IPS-NIHi7 (cell line): ENCODE measurements around the gene RASAL1.
"Not testable (repeated sequence)": the region's sequence is repeated elsewhere in the genome, so short reads cannot be mapped to it uniquely, and the experiment has no call there.

Source experiments
- DNase-seq: peaks from one replicate; pipeline ENCODE4 v3.0.0; 2012; ENCODE audit warnings: mixed read lengths; ENCODE audit errors: extremely low spot score

RASAL1 gene

DNA sequence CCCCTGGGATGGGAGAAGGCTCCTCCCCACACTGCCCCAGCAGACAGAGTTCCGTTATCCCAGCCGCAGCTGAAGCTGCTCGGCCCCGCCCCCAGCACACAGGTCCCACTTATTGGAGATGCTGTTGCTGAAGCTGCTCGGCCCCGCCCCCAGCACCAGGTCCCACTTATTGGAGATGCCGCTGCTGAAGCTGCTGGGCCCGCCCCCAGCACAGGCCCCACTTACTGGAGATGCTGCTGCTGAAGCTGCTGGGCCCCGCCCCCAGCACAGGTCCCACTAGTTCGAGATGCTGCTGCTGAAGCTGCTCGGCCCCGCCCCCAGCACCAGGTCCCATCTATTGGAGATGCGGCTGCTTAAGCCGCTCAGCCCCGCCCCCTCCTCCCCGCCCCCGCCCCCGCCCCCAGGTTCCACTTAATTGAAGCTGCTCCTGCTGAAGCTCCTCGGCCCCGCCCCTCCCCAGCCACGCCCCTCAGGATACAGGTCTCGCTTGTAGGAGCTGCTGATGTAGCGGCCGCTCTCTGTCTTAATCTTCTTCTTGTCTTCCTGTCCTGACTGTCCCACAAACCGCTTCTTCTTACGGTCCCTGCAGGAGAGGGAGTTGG is 26.0 kb upstream of the RASAL1 start:
- peak; percentile 94 for DNase-seq

DNA sequence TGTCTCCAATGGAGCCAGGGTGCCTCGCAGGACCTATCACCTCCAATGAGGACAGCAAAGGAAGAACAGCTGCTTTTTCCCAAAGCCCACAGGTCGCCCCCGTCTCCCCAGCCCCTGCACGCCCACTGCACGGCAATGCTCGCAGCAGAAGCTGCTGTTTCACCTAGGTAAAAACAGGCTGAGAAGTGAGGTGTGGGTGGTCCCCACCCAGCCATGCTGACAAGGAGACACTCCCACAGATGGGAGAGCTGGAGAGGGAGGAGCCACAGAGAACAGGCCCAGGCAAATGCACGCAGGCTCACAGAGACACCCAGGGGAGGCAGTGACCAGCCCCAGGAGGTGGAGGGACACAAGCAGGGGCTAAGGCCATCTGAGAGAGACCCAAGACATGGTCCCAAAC is 24.4 kb upstream of the RASAL1 start:
- no peak for DNase-seq

DNA sequence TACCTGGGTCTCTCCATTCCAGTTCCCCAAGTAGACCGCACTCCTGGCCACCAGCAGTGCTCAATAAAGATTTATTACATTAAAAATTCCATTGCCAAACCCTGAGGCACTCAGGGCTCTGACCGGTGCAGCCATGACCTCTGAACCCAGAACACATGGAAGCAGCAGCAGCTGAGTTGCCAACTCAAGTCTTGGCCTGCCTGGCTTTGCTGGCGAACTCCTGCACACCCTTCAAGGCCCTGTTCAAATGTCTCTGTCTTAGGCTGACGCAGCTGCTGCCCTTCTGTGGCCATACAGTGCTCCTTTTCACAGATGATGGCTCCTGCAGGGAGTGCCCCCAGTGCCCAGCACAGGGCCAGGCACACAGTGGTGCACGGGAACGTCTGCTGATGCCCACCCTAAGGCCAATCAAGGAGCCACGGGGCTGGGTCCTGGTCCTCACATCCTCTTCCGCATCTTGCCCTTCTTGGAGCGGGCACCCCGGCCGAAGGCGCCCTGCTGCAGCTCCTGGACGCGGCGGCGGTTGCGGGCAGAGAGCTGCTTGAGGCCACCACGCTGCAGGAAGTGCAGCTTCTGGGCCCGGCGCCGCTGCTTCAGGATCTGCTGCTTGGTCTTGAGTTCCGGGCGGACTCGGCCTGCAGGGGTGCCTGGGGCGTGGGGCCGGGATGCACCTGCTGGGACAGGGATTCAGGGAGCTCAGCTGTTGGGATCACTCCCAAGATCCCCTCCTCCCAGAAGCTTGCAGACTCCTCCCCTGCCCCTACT is 23.1 kb upstream of the RASAL1 start:
- no peak for DNase-seq

DNA sequence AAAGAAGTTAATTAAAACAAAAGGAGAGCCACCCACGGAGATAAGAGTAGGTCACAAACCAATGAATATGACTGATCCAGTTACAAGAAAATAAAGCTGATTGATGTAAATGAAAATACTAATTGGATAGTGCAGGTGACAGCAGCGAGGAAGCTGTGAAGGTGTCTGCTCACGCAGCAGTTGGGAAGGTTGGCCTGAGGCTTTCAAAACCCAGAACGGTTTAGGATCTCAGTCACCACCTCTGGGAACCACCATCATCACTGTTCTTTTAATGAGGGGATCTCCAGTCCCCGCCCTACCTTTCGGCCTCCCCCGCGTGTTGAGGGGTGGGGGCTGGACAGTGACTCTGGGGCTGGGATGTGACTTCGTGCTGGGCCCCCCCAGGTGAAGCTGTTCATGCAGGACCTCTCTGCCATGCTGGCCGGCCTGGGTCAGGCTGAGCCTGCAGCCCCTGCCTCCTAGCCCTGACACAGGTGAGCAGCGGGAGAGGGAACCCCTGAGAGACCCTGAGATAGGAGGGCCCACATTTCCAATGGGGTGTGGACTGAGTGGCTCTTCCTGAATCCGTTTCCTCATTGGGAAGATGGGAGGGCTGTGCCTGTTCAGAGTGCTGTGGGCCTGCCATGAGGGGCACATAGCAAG is 21.8 kb upstream of the RASAL1 start:
- DNase-seq: no peak

DNA sequence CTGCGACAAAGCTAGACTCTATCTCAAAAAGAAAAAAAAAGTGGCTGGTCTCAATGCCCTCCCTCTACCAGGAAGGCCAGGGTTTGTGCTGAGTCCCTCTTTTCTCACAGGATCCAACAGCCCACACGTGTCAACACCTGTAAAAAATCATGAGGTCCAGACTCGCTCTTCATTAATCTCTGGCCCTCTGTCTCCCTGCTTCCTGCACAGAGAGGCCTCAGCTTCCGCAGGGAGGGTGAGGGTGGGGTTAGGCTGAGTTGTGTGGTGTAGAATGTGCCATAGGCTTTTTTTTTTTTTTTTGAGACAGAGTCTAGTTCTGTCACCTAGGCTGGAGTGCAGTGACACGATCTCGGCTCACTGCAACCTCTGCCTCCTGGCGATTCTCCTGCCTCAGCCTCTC is 20.1 kb upstream of the RASAL1 start:
- DNase-seq: no peak

DNA sequence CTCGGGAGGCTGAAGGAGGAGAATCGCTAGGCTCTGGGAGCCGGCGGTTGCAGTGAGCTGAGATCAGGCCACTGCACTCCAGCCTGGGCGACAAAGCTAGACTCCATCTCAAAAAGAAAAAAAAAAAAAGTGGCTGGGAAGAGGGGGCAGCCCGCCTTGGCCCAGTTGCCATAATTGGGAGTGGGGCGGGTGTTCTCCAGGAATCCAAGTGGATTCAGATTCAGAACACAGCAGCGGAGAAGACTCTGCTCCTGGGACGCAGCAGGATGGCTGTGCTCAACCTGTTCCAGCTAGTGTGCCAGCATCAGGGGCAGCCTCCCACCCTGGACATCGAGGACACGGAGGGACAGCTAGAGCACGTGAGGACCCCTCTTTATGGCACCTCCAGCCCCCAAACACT is 19.5 kb upstream of the RASAL1 start:
- no peak for DNase-seq

DNA sequence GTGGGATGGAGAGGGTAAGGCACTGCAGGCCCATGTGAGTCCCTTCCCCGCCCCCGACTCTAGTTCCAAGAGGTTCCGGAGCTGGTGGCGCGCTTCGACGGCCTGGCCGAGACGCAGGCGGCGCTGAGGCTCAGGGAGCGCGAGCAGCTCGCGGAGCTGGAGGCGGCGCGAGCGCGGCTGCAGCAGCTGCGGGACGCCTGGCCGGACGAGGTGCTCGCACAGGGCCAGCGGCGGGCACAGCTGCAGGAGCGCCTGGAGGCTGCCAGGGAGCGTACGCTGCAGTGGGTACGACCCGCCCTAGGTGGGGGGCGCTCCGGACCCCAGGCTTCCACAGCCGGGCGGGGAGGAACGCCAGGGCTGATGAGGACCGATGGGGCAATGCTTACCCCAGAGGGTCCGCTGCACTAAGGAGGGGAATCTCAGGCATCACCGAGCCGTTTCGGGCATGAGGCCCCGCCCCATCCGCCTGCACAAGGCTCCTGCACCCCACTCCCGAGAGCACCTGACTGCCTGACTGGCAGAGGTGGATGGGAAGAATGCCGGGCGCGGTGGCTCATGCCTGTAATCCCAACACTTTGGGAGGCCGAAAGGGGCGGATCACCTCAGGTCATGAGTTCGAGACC is 18.9 kb upstream of the RASAL1 start:
- DNase-seq: peak; percentile 67

DNA sequence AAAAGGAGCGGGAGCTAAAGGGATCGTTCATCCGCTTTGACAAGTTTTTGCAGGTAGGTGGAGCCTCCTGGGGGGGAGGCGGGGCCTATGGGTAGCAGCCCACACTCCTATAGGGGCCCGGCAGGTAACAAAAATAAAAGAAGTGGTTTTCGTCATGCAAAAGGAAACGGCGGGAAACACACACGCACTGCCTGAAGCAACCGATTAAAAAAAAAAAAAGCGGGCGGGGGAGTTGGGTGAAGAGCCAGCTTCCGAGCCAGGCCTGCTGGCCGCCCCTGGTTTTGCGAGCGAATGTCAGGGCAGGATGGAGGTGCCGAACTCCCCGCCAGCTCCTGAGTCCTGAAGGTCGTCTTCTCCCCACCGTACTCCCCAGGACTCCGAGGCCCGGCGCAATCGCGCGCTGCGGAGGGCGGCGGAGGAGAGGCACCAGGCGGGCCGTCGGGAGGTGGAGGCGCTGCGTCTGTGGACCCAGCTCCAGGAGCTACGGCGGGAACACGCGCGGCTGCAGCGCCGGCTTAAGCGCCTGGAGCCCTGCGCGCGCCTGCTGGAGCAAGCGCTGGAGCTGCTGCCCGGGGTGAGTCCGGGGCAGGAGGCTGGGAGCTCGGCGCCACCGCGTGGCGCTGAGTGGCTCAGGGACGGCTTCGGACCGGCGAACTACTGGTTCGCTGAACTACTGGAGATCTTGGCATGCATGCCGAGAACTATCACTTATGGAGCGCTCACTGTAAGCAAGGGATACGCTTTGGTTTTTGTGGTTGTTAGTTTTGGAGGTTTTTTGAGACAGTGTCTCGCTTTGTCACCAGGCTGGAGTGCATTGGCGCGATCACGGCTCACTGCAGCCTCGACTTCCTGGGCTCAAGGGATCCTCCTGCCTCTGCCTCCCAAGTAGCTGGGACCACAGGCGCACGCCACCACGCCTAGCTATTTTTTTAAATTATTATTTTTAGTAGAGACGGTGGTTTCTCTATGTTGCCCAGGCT is 17.6 kb upstream of the RASAL1 start:
- peak; percentile 83 for DNase-seq

DNA sequence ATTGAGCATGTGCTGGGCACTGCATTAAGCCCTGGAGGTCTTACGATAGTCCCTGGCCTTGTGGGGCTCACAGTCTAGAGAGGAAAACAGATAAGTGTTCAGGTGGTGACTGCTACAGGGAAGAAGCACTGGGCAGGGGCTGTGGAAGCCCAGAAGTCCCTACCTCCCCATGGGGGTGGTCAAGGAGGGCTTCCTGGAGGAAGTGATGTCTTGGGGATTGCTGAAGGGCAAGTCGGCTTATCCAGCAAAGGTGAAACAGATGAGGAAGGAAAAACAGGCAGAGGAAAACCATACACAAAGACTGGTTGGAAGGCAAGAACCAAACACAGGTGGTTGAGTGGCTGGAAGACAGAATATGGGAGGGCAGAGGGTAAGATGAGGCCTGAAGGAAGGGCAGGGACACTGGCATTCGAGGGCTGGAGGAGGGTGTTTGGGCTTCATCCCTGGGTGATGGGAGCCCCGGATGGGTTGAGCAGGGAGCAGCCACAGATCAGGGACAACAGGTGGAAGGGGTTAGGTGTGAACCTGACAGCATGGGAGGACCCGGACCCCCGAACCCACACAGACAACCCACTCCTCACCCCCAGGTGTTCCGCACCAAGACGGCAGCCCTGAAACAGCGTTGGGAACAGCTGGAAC is 16.8 kb upstream of the RASAL1 start:
- no peak for DNase-seq

DNA sequence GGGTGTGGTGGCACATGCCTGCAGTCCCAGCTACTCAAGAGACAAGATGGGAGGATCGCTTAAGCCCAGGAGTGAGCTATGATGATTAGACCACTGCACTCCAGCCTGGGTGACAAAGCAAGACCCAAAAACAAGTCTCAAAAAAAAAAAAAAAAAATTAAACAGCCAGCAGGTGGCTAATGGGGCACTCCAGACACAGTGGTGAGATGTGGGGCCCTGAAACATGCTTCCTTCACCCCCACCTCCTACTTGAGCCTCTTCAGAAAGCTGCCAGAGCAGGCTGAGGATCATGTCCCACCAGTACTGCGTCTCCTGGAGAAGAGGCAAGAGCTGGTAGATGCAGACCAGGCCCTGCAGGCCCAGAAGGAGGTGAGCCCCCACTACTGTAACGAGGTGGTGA is 16.1 kb upstream of the RASAL1 start:
- no peak for DNase-seq

DNA sequence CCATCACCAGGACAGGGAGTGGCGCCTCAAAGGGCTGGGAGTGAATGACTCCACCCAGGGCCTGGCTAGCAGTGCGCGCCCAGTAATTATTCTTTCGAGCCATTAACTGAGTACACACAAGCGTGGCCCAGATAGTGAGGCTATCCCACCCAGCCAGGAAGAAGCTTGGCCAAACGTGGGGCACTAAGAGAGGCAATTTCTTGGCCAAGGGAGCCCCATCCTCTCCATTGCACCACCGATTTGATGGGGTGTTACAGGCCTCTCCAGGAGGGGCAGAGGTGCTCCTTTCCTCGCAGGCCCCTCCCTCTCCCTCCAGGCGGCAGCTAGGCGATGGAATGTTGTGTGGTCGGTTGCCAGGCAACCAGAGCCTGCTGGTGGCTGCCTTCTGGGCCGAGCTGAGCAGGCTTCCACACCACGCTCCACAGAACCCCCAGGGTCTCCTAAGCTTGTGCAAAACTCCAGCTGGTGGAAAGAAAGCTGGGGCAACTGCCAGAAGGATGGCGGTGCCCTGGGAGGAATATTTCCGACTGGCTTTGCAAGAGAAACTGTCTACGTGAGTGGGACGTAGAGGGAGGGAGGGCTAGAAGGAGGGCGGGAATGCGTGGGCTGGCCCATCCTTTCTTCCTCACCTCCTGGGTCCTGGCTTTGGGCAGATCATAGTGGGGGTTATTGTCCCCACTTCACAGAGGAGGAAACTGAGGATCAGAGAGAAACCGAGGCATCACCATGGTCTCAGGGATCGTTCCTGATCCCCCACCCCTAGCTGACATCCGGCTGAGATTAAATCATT is 14.0 kb upstream of the RASAL1 start, which contains the start of gene CFAP73:
TSS of gene CFAP73 (plus strand) at position 364 of the 790 bp plus-strand sequence. CDS start at position 498, 134 bp downstream.
- peak; percentile 95 for DNase-seq

DNA sequence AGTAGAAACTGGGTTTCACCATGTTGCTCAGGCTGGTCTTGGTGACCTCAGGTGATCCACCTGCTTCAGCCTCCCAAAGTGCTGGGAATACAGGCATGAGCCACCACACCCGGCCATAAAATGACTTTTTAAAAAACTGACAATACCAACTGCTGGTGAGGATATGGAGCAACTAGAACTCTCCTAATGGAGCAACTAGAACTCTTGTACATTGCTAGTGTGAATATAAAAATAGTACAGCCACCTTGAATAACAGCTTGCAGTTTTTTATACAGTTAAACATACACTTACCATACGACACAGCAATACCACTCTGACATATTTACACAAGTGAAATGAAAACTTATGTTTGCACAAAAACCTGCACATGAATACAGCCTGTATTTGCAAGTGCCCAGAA is 11.4 kb upstream of the RASAL1 start:
- no peak for DNase-seq

DNA sequence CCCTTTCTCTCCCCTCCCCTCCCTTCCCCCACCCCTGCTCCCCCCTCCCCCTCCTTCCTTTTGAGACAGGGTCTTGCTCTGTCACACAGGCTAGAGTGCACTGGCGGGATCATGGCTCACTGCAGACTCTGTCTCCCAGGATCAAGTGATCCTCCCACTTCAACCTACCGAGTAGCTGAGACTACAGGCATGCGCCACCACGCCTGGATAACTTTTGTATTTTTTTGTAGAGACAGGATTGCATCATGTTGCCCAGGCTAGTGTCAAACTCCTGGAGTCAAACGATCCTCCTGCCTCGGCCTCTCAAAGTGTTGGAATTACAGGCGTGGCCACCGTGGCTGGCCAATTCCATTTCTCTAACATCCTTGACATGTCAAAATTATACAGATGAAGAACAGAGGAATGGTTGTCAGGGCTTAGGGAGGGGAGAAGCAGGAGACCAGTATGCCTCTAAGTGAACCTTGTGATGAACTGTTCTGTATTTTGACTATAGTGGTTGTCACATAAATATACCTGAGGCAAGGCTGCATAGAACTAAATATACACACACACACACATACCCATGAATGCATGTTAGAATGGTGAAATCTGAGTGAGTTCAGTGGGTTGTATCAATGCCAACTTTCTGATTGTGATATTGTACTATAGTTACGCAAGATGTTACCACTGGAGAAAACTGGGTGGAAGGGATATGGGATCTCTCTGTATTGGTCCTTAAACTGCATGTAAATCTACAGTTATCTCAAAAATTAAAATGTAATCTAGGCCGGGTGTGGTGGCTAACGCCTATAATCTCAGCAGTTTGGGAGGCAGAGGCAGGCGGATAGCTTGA is 10.4 kb upstream of the RASAL1 start:
- DNase-seq: no peak

DNA sequence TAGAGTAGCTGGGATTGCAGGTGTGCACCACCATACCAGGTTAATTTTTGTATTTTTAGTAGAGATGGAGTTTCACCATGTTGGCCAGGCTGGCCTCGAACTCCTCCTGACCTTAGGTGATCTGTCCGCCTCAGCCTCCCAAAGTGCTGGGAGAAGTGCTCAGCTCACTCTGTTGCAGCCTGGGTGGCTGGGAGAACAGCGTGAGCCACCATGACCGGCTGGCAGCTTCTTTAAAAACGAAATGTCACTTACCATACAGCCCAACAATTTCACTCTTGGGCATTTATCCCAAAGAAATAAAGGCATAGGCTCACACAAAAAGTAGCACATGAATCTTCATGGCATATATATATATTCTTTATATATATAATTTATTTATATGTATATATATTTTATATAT is 9.2 kb upstream of the RASAL1 start:
- no peak for DNase-seq

DNA sequence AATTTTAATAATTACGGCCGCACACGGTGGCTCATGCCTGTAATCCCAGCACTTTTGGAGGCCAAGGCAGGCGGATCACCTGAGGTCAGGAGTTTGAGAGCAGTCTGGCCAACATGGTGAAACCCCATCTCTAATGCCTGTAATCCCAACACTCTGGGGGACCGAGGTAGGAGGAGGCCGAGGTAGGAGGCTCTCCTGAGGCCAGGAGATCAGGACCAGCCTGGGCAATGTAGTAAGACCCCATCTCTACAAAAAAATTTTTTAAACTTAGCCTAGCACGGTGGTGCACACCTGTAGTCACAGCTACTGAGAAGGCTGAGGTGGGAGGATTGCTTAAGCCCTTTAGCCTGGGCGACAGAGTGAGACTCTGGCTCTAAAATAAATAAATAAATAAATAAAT is 8.4 kb upstream of the RASAL1 start:
- no peak for DNase-seq

DNA sequence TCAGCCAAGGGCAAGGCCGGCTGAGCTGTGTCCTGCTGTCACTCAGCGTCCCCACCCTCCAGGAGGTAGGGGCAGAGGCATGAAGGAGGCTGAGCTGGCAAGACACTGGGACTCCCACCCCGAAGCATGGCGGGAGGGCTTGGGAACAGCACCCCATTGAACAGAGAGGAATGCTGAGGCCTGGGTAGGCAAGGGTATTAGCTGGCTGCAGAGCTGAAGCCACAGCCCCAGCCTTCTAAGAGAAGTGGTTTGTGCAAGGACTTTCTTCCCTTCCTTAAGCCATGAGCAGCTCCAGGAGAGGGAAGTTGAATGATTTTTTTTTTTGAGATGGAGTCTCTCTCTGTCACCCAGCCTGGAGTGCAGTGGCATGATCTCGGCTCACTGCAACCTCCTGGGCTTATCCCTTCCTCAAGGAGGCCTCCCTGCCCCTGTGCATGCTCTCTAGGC is 7.3 kb upstream of the RASAL1 start:
- no peak for DNase-seq

DNA sequence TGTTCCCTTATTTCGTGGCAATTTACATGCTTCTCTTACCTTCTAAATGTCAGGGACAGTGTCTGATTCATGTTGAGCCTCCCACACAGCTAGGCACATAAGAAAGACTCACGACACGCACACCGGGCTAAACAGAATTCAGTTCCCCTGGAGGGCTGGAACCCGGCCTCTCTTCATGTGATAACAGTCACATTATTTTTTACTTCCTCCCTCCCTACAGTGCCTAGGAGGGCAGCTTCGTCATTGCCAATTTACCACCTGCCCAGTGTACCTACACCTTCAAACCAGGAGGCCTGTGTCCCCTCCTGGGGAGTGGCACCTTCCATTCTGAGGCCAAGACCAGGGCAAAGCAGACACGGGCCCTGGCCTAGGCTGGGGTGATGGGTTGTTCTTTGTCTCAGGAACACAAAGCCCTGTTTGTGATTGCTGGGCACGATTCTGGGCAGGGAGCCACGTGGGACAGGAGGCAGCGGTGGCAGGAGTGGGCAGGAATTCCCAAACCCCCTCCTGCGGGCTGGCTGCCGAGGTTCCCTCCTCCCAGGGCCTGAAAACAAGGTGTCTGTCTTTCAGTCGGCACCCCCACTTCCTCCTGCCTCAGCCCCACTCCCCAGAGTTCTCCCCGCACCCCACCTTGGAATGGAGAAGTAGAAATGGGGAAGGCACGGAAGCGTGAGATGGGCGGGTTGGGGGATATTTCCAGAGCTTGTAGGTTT is 6.8 kb upstream of the RASAL1 start:
- no peak for DNase-seq

DNA sequence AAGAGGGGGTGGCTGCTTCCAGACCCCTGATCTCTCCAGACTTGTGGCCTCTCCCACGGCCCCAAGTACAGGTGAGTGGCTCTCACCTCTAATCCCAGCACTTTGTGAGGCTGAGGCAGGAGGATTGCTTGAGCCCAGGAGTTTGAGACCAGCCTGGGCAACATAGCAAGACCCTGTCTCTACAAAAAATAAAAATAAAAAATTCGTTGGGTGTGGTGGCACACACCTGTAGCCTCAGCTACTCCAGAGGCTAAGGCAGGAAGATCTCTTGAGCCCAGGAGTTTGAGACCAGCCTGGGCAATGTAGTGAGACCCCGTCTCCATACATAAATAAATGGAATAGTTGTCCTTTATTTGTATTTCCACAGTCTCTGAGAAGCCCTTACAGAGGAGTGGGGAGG is 6.2 kb upstream of the RASAL1 start:
- not testable (repeated sequence) for DNase-seq
